ENCODE measurements around the gene CD99L2.
"Not testable (repeated sequence)": the region's sequence is repeated elsewhere in the genome, so short reads cannot be mapped to it uniquely, and the experiment has no call there.

The CD99L2 gene

DNA sequence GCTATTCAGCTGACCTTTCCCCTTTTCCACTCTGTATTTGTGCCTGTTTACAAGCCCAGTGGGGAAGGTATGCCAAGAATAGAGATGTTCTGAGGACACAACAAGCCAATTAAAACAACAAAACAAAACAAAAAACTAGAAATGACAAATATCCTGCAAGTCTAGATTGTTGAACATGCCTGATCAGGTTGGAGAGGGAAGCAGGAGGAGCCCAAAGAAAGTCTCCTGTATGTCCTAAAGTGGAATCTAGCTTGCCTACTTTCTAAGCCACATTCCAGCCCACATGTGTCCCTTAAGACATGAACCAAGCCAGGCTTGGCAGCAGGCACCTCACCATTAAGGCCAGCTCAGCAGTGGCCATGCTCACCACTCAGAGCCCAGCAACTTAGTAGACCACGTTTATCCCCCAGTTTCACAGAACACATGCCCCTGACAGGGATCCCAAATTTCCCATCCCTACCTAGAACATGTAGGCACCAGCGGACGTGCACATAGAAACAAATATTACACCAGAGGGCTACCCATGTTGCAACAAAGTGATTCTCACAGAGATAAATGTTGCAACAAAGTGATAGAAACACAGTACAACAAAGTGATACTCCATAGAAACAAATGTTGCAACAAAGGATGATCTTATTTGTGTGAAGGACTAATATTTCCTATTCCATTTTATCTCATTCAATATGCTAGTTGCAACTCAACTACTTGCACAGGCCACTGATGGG is 48.3 kb downstream of the CD99L2 start:
- DNase-seq: no peak

DNA sequence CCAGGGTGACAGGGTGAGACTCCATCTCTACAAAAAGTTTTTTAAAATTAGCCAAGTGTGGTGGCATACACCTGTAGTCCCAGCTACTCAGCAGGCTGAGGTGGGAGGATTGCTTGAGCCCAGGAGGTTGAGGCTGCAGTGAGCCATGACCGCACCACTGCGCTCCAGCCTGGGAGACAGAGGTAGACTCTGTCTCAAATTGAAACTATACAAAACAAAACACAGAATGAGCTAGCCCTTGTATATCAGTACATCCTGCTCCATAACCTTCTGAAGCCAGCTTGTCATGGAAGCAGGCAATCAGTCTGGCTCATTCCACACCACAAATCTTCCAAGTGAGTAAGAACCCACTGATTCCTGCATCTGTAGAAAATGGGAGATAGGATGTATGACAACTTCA is 49.0 kb downstream of the CD99L2 start:
- no peak for DNase-seq

DNA sequence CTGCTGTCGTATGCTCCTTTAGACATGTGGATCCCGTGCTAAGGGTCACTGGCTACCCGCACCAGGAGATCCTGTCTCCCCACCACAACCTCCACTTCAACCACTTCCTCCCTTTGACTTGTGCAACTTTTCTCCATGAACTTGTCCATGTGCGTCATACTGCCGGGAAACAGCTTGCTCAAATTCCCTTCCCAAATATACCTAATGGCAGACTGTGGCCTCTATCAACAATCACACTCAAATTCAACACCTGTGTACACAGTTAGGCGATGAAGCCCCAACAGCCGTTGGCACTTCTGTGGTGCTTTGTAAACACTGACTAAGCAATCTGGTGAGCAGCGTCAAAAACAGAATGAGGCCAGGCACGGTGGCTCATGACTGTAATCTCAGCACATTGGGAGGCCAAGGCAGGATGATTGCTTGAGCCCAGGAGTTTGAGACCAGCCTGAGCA is 49.5 kb downstream of the CD99L2 start:
- DNase-seq: no peak

DNA sequence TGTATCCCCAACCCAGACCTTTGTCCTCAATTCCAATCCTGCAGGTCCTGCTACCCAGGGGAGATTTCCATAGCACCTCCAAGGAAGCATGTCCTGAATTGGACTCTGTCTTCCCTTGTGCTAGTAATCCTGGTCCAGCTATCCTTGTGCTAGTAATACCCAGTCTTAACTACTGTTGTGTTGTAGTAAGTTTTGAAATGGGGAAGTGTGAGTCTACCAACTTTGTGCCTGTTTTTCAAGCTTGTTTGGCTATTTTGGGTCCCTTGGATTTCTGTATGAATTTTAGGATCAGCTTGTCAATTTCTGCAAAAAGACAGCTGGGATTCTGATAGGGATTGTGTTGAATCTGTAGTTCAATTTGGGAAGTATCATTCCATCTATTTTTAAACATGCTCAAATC is 51.4 kb downstream of the CD99L2 start:
- no peak for DNase-seq

DNA sequence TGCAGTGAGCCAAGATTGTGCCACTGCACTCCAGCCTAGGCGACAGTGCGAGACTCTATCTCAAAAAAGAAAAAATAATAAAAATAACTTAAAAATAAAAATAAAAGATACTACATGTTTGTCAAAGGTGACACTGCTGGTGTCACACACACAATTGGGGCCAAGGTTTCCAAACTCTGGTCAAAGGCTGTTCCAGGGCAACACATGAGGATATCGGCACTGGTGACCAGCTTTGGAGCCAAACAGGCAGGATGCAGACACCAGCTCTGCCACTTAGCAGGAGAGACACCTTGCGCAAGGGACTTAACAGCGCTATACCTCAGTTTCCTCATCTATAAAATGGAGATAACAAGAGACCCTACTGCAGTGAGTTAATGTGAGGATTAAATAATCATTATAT is 52.3 kb downstream of the CD99L2 start:
- DNase-seq: no peak

DNA sequence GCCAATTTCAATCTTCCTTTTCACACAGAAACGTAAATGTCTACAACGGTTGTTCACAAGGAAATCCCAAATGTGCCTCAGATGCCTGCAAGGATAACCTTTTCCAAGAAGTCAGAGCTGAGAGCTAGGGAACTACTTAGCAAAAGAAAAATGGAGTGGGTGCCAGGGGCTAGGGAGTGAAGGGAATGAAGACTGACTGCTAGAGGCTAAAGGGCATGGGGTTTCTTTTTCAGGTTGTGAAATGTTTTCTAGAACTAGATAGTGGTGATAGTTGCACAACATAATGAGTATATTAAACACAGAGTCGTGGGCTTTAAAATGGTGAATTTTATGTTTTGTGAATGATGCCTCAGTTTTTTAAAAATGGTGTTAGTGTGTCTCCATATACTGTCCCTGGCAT is 53.4 kb downstream of the CD99L2 start:
- DNase-seq: no peak

DNA sequence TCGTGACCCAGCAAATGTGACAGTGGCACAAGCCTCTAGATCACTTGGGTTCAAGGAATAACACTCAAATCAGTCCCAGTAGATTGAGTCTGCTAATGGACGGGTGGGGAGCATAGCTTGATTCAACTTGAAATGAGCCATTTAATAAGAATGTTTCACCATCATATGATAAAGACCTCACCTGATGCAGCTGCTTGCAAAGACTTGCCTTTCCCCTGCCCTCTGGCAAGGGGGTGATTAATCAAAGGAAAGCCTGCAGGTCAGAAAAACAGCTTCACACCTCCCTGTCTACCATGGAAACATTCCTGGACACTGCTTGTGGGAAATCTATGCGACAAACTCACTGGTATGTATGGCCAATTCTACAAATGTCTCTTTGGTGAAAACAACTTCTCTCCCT is 54.5 kb downstream of the CD99L2 start:
- no peak for DNase-seq

DNA sequence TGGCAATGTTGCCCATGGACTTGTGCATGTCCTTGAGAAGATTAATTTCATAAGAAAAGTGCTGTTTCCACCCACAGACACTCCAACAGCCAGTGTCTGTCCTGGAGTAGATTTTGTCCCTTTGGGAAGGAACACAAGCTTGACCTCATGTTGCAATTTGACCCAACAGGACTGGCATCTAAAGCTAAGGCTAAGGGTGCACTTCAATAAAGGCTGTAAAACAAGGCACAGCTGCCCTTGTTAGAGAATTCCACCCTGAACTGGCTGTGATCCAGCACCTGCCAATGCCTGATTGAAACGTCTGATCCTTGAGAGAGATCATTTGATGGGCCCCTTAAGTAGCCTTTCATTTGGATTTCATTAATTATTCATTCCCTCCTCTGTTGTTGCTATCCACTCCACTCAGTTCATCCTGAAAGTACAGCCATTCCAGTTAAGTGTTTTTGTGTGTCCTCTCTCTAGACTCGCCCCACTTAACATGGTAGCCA is 56.2 kb downstream of the CD99L2 start:
- no peak for DNase-seq

DNA sequence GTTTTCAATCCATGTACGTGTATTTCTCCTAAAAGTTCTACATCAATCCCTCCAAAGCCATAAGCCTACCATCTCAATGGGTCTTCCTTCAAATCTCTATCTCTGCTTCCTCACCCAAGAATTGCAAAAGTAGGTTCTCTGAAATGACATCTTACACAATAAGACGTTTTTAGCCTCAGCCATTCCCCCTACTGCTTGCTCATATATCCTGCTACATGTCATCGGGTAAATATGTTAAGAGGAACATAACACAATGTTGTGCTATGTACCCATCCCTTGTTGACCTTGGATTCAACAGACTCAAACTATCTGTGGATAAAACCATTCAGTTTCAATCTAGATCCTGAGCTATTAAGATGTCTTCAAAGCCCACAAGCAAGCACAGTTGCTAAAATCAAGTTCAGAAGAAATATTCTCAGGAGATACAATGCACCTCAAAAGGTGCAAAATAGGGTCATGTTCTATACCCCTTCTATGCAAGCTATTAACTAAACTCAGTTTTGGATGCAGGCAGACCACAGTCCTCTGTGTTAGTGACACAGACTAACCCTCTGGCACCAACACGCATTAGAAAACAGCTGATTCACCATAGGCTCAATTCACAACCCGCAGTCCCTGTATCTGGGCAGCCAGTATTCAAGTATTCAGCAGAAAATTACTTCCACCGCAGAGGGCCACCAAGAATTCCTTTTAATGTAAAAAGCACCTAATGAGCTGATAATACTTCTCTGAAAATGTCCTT is 56.8 kb downstream of the CD99L2 start:
- no peak for DNase-seq

DNA sequence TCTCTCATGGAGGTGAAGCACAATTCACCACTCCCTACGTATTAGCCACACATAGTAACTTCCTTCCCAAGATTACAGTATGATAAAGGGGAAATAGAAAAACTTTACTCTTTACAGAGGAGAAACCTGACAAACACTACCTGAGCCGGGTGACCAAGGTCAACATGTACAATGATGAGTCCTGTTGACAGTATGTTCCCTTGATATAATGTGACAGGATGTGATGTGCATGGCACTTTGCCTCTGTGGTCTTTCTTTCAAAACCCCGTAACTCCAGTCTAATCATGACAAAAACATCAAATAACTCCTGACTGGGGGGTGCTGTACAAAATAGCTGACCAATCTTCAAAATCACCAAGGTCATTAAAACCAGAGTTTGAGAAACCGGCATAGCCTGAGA is 60.6 kb downstream of the CD99L2 start:
- no peak for DNase-seq

DNA sequence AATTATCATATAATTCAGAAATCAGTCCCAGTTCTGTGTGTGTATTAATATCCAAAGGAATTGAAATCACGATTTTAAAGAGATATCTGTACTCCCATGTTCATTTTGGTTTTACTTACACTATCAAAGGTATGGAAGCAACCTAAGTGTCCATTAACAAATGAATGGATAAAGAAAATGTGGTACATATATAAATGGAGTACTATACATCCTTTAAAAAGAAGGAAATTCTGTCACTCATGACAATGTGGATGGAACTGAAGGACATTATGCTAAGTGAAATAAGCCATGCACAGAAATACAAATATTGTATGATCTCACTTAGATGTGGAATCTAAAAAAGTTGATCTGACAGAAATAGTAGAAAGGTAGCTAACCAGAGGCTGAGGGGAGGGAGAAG is 63.8 kb downstream of the CD99L2 start:
- no peak for DNase-seq

DNA sequence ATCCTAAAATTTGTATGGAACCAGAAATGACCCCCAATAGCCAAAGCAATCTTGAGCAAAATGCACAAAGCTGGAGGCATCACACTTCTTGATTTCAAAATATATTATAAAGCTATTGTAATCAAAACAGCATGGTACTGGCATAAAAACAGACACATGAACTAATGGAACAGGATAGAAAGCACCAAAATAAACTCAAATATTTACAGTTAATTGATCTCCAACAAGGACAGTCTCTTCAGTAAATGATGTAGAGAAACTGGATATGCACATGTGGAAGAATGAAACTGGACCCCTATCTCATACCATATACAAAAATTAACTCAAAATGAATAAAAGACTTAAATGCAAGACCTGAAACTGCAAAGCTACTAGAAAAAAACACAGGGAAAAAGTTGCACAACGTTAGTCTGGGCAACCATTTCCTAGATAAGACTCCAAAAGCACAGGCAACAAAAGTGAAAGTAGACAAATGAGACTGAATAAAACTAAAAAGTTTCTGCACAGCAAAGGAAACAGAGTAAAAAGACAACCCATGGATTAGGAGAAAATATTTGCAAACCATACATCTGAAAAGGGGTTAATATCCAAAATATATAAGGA is 64.9 kb downstream of the CD99L2 start:
- DNase-seq: no peak

DNA sequence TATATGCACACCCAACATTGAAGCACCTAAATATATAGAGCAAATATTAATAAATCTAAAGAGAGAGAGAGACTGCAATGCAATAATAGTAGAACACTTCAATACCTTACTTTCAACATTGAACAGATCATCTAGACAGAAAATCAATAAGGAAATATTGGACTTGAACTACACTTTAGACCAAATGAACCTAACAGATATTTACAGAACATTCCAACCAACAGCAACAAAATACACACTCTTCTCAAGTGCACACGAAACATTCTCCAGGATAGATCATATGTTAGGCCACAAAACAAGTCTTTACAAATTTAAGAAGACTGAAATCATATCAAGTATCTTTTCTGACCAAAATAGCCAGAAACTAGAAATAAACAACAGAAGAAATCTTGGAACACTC is 66.6 kb downstream of the CD99L2 start:
- no peak for DNase-seq

DNA sequence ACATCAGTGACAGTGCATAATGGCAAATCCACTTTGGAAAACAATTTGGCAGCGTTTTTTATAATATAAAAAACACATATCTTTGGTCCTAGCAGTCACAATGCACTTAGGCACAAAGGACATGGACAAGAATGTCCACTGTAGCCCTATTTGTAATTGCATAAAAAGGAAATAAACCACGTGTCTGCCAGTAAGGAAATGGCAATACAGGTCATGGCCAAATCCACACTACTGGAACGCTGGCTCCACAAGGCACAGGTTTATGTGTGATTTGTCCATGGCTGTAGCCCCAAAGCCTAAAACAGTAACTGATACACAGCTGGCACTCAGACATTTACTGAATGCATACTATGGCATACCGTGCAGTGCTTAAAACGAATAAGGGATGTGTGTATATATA is 69.7 kb downstream of the CD99L2 start:
- DNase-seq: no peak

DNA sequence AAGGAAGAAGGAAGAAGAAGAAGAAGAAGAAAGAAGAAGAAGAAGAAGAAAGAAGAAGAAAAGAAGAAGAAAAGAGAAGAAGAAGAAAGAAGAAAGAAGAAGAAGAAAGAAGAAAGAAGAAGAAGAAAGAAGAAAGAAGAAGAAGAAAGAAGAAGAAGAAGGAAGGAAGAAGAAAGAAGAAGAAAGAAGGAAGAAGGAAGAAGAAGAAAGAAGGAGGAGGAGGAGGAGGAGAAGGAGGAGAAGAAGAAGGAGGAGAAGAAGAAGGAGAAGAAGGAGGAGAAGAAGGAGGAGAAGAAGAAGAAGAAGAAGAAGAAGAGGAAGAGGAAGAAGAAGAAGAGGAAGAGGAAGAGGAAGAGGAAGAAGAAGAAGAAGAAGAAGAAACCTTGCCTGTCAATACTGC is 74.1 kb downstream of the CD99L2 start:
- not testable (repeated sequence) for DNase-seq

DNA sequence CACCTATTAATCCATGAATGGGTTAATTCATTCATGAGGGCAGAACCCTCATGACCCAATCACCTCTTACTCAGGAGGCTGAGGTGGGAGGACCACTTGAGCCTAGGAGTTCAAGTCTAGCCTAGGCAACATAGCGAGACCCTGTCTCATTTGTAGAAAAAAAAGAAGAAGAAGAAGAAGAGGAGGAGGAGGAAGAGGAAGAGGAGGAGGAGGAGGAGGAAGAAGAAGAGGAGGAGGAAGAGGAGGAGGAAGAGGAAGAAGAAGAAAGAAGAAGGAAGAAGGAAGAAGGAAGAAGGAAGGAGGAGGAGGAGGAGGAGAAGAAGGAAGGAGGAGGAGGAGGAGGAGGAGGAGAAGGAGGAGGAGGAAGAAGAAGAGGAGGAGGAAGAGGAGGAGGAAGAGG is 74.6 kb downstream of the CD99L2 start:
- DNase-seq: not testable (repeated sequence)

DNA sequence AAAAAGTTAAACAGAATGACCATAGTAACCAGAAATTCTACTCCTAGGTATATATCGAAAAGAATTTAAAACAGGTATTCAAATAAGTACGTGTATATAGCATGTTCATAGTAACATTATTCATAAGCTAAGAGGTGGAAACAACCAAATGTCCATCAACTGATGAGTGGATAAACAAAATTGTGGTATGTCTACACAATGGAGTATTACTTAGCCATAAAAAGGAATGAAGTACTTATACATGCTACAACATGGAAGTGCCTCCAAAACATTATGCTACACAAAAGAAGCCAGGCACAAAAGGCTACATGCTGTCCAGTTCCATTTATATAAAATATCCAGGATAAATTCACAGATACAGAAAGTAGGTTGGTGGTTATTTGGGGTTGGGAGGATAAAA is 76.5 kb downstream of the CD99L2 start:
- DNase-seq: no peak

DNA sequence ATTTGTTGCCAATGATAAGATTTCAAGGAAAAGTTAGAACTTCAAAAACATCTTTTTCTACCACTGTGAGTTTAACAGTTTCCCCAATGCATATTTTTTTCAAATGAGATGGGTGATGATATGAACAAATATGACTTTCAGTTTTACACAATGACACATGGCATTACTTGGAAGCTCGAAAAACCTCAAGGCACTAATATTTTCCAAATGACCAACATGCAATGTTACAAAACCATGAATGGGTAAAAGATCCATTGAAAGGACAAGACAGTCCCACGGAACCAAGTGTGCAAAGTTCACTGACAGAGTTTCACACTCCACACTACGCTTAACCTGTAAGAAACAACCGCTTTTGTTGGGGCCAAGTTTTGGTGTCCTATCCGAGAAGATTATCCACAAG is 84.5 kb downstream of the CD99L2 start:
- DNase-seq: no peak

DNA sequence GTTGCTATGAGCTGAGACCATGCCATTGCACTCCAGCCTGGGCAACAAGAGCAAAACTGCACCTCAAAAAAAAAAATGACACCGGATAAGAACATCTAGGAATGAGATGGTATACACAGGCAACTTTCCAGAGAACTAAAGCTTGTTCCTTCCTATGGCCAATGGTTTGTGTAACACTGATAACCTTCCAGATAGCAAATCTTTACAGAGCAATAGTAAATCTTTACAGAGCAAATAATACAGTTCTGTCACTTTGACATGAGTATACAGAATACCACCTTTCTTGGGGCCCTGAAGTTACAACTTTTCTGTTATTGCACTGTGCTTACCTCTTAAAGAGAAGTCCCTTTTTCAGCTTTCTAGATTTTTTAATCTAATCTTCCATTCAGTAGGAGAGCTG is 91.6 kb downstream of the CD99L2 start:
- no peak for DNase-seq

DNA sequence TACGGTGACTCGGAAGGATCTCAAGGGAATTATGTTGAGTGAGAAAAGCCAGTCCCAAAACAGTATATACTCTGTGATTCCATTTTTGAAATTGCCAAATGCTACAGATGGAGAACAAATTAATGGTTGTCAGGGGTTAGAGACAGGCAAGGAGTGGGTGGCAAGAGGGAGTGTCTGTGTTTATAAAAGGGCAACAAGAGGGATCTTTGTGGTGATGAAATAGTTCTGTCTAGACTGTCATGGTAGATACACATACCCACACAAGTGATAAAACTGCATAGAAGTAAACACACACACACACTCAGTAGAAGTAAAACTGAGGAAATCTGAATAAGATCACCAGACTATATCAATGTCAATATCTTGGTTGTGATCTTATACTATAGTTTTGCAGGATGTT is 92.7 kb downstream of the CD99L2 start:
- DNase-seq: no peak

DNA sequence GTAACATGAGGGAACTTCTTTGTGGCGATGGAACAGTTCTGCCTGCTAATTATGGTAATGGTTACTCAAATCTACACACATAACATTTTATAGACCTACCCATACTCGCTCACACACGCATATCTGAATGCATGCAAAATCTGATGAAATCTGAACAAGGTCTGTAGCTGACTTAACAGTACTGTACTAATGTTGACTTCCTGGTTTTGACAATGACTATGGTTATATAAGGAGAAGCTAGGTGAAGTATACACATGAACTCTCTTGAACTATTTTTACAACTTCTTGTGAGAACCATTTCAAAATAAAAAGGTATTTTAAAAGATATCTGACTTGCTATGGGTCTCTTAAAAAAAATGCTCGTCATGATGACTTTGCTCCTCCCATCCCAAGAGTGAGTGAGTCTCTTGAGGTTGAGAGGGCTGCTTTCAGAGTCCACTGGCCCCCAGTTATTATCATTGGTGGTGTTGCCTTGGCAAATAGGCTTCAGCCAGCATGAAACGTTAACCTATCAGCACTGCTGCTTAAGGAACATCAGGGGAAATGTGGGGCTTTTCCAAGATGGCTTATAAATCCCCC is 105.4 kb downstream of the CD99L2 start:
- DNase-seq: no peak

DNA sequence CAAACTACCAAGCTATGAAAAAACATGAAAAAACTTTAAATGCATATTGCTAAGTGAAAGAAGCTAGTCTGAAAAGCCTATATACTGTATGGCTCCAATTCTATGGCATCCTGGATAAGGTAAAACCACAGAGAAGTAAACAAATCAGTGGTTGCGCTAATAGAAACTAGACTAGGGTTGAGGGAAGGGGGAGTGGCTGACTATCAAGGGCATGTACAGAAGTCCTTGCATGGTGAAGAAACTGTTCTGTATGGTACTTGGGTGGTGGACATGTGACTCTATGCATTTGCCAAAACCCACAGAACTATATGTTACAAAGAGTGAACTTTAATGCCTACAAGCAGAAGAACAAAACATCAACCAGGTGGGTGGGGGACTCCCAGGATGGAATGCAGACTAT is 108.4 kb downstream of the CD99L2 start:
- DNase-seq: no peak

DNA sequence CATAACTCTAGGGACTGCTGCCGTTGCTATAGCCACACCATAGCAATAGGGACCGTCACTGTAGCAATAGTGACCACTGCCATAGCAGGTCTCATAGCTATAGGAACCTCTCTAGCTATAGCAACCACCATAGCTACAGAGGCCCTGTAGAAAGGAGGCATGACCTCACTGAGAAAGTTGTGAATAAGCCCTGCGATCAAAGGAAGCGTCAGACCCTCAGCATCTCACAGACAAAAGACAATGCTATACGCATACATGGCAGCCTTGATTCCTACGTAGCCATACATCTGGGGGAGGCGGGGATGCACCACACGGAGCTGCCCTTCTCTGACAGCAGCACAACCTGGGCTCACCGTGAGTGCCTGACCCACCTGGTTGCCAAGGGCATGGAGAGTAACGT is 116.8 kb downstream of the CD99L2 start:
- DNase-seq: no peak

DNA sequence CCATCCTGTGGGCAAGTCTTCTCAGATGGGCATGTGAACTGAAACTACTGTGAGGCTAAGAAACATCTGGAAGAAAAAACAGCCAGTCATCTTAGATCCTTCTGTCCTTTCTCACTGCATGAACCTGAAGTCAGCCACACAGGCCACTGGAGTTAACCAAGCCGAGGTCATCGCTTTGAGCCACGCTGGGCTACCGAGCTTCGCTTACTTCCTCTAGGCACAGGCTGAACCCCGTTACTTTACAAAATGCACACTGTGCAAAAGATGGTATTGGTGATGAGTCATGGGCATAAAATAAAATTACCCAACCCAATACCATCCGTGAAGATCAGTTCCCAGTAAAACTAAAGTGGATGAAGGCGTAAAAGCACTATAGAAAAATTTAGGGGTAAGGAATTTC is 119.1 kb downstream of the CD99L2 start:
- DNase-seq: no peak

All from cerebellar nuclear complex (tissue), 1 donor.